Measurements from ENCODE around the gene ESRRG. TPM values are rescaled to one million over a fixed set of nuclear protein-coding genes. Genes with fewer than 3 reads are reported as not detected.

Gene ESRRG
- total and polyA plus RNA-seq, 2 experiments from 2014 or later, result not detected

GRCh38 chr1:216640100-216640499 lies 83.1 kb downstream of the ESRRG start:
- TF ChIP-seq EZH2phosphoT487 (IDR thresholded peaks at IDR 0.05; ENCODE audit: insufficient read depth, low read depth) (no peak), EZH2 (IDR thresholded peaks at IDR 0.05; ENCODE audit: insufficient read depth, poor library complexity, severe bottlenecking) (no peak)
- Histone ChIP-seq H3K9me3 (ENCODE audit: low read depth) (no peaks in the 10 kb centered on the region), H3K4me1 (ENCODE audit: insufficient read depth) (no peaks in the 10 kb centered on the region), H3K4me2 (ENCODE audit: unreplicated experiment) (no peak overlapping the region), H3F3A (ENCODE audit: insufficient read depth) (no peaks in the 10 kb centered on the region), H3K79me2 (ENCODE audit: insufficient read depth) (no peaks in the 10 kb centered on the region), H4K20me1 (ENCODE audit: insufficient read depth) (no peaks in the 10 kb centered on the region), H3K36me3 (ENCODE audit: low read depth) (no peaks in the 10 kb centered on the region), H2AFZ (no peak overlapping the region), H3K27me3 (replicated peaks; ENCODE audit: insufficient read depth) (no peaks in the 10 kb centered on the region; the same call in 1 of the 2 replicates), H3K27ac (no peak overlapping the region), H3K9me2 (ENCODE audit: insufficient read depth) (no peaks in the 10 kb centered on the region), H3K9ac (no peak overlapping the region), H3K4me3 (no peak overlapping the region)
- in situ Hi-C loops (cut with MboI), result no loop called here
- WGBS, 2 experiments (ENCODE audit: low coverage in 1 of 2, low lambda C conversion rate in 2 of 2, missing lambda C conversion rate in 2 of 2), result 11 to 21% methylated on average over 3 of the region's 3 CpGs
- DNase-seq, result no peak

GRCh38 chr1:216632980-216633379 lies 90.2 kb downstream of the ESRRG start:
- Histone ChIP-seq H2AFZ (no peak overlapping the region), H3K36me3 (ENCODE audit: low read depth) (no peaks in the 10 kb centered on the region), H3K27ac (no peak overlapping the region), H3K9ac (no peak overlapping the region), H3K4me3 (no peak overlapping the region), H4K20me1 (ENCODE audit: insufficient read depth) (no peaks in the 10 kb centered on the region), H3K9me2 (ENCODE audit: insufficient read depth) (no peaks in the 10 kb centered on the region), H3K4me1 (ENCODE audit: insufficient read depth) (no peaks in the 10 kb centered on the region), H3K27me3 (replicated peaks; ENCODE audit: insufficient read depth) (no peaks in the 10 kb centered on the region), H3K9me3 (ENCODE audit: low read depth) (no peaks in the 10 kb centered on the region), H3K4me2 (ENCODE audit: unreplicated experiment) (no peak overlapping the region), H3K79me2 (ENCODE audit: insufficient read depth) (no peaks in the 10 kb centered on the region), H3F3A (ENCODE audit: insufficient read depth) (no peaks in the 10 kb centered on the region)
- no peak for DNase-seq
- WGBS, 2 experiments (ENCODE audit: low coverage in 1 of 2, low lambda C conversion rate in 2 of 2, missing lambda C conversion rate in 2 of 2), result 2 to 7% methylated on average over 3 of the region's 3 CpGs
- in situ Hi-C loops (cut with MboI), result no loop called here
- no peak for TF ChIP-seq EZH2 (IDR thresholded peaks at IDR 0.05; ENCODE audit: insufficient read depth, poor library complexity, severe bottlenecking)
- TF ChIP-seq EZH2phosphoT487 (IDR thresholded peaks at IDR 0.05; ENCODE audit: insufficient read depth, low read depth), result no peak

- WGBS, 2 experiments (ENCODE audit: low coverage in 1 of 2, low lambda C conversion rate in 2 of 2, missing lambda C conversion rate in 2 of 2), result 10 to 11% methylated on average over 2 of the region's 2 CpGs
- TF ChIP-seq EZH2phosphoT487 (IDR thresholded peaks at IDR 0.05; ENCODE audit: insufficient read depth, low read depth), result no peak
- TF ChIP-seq EZH2 (IDR thresholded peaks at IDR 0.05; ENCODE audit: insufficient read depth, poor library complexity, severe bottlenecking), result no peak
- in situ Hi-C loops (cut with MboI), result no loop called here
Observed at GRCh38 chr1:216630532-216630931, 92.7 kb downstream of the ESRRG start.

GRCh38 chr1:216627252-216627651 lies 96.0 kb downstream of the ESRRG start:
- no peak overlapping the region for H3K4me2 ChIP-seq (ENCODE audit: unreplicated experiment)
- no peaks in the 10 kb centered on the region for H3K27me3 ChIP-seq (replicated peaks; ENCODE audit: insufficient read depth)
- TF ChIP-seq EZH2 (IDR thresholded peaks at IDR 0.05; ENCODE audit: insufficient read depth, poor library complexity, severe bottlenecking) (no peak), EZH2phosphoT487 (IDR thresholded peaks at IDR 0.05; ENCODE audit: insufficient read depth, low read depth) (no peak)
- in situ Hi-C loops (cut with MboI), result no loop called here
- no peaks in the 10 kb centered on the region for H3K4me1 ChIP-seq (ENCODE audit: insufficient read depth)
- H3K9me2 ChIP-seq (ENCODE audit: insufficient read depth), result no peaks in the 10 kb centered on the region
- WGBS, 2 experiments (ENCODE audit: low coverage in 1 of 2, low lambda C conversion rate in 2 of 2, missing lambda C conversion rate in 2 of 2), result 22 to 26% methylated on average over 3 of the region's 3 CpGs
- H3K27ac ChIP-seq, result no peak overlapping the region
- DNase-seq, result no peak
- no peak overlapping the region for H3K9ac ChIP-seq
- no peaks in the 10 kb centered on the region for H3K9me3 ChIP-seq (ENCODE audit: low read depth)
- no peaks in the 10 kb centered on the region for H3K79me2 ChIP-seq (ENCODE audit: insufficient read depth)
- no peaks in the 10 kb centered on the region for H3K36me3 ChIP-seq (ENCODE audit: low read depth)
- H2AFZ ChIP-seq, result no peak overlapping the region
- H3F3A ChIP-seq (ENCODE audit: insufficient read depth), result no peaks in the 10 kb centered on the region
- no peak overlapping the region for H3K4me3 ChIP-seq
- no peaks in the 10 kb centered on the region for H4K20me1 ChIP-seq (ENCODE audit: insufficient read depth)

More at GRCh38 chr1:216630532-216630931, 92.7 kb downstream of the ESRRG start:
- H3K9ac ChIP-seq, result no peak overlapping the region
- no peaks in the 10 kb centered on the region for H4K20me1 ChIP-seq (ENCODE audit: insufficient read depth)
- H3K4me2 ChIP-seq (ENCODE audit: unreplicated experiment), result no peak overlapping the region
- H3K36me3 ChIP-seq (ENCODE audit: low read depth), result no peaks in the 10 kb centered on the region
- H3F3A ChIP-seq (ENCODE audit: insufficient read depth), result no peaks in the 10 kb centered on the region
- DNase-seq, result no peak
- no peaks in the 10 kb centered on the region for H3K27me3 ChIP-seq (replicated peaks; ENCODE audit: insufficient read depth)
- H3K27ac ChIP-seq, result no peak overlapping the region
- H3K4me3 ChIP-seq, result no peak overlapping the region
- H3K79me2 ChIP-seq (ENCODE audit: insufficient read depth), result no peaks in the 10 kb centered on the region
- H3K4me1 ChIP-seq (ENCODE audit: insufficient read depth), result no peaks in the 10 kb centered on the region
- no peak overlapping the region for H2AFZ ChIP-seq
- no peaks in the 10 kb centered on the region for H3K9me3 ChIP-seq (ENCODE audit: low read depth)
- no peaks in the 10 kb centered on the region for H3K9me2 ChIP-seq (ENCODE audit: insufficient read depth)

Data from GM23248 (cell line).